ENCODE measurements around the gene NNT.

- TF ChIP-seq TAF1 (IDR thresholded peaks at IDR 0.05; ENCODE audit: borderline replicate concordance, low read depth, low read length) (no peak), POLR2A (IDR thresholded peaks at IDR 0.05; ENCODE audit: low read depth, low read length) (no peak), POLR2AphosphoS5 (IDR thresholded peaks at IDR 0.05; ENCODE audit: low read depth, low read length) (no peak)
Measured at GRCh38 chr5:43700601-43701000, 97.6 kb downstream of the NNT start.
